Omental fat pad (tissue), 4 donors: ENCODE results near the gene OR56B1. TPM values are rescaled to one million over a fixed set of nuclear protein-coding genes. Genes with fewer than 3 reads are reported as not detected.

Experiments used
- ATAC-seq: fragments of 150-250 bp; one replicate; pipeline ENCODE4 v1.9.1; 2016; ENCODE audit warnings: mild to moderate bottlenecking, moderate library complexity; ENCODE audit not compliant: low FRiP score
- DNase-seq: peaks from one replicate; pipeline ENCODE4 v3.0.0-alpha.2; 2019; ENCODE audit warnings: low spot score
- total RNA-seq, 4 donors: library from RNA; depleted of rRNA; stranded (reverse); fragments of >200 nt; gene quantifications; one replicate each; pipeline ENCODE4 v1.1.0, GENCODE V29; 2016
- TF ChIP-seq, protein P1 (sequence below), 3 donors: fragments of 450-650 bp; IDR thresholded peaks; one replicate each; pipeline ENCODE4 v1.5.1; 2016 to 2017; ENCODE audit warnings: antibody characterized with exemption in 3 of 3, mild to moderate bottlenecking in 3 of 3, moderate library complexity in 2 of 3

The OR56B1 gene
- total RNA-seq, 4 donors from 2014 or later, result 0.47 TPM; not detected in 3

- TF ChIP-seq, protein P1, sequence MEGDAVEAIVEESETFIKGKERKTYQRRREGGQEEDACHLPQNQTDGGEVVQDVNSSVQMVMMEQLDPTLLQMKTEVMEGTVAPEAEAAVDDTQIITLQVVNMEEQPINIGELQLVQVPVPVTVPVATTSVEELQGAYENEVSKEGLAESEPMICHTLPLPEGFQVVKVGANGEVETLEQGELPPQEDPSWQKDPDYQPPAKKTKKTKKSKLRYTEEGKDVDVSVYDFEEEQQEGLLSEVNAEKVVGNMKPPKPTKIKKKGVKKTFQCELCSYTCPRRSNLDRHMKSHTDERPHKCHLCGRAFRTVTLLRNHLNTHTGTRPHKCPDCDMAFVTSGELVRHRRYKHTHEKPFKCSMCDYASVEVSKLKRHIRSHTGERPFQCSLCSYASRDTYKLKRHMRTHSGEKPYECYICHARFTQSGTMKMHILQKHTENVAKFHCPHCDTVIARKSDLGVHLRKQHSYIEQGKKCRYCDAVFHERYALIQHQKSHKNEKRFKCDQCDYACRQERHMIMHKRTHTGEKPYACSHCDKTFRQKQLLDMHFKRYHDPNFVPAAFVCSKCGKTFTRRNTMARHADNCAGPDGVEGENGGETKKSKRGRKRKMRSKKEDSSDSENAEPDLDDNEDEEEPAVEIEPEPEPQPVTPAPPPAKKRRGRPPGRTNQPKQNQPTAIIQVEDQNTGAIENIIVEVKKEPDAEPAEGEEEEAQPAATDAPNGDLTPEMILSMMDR (IDR thresholded peaks at IDR 0.05), result no peak
- no peak for ATAC-seq
- DNase-seq, result no peak
Observed at GRCh38 chr11:5694642-5695041, 41.6 kb upstream of the OR56B1 start.

DNA sequence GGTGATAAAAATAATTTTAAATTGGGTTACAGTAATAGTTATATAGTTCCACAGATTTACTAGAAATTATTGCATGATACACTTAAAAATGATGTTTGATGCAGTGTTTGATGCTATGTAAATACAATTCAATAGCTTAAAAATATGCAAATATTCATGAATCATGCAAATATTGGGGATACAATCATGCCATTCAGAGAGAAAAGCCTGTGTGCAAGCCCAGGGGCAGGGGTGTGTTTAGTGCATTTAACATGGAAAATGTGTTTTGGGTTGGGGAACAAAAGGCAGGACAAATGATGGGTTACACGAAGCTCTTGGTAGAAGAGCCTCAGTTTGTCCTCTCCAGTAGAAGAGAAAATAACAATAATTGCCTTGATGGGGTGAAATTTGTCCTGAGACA, 40.7 kb upstream of the OR56B1 start:
- TF ChIP-seq, protein P1 (IDR thresholded peaks at IDR 0.05), result no peak
- no peak for DNase-seq
- ATAC-seq, result no peak

GRCh38 chr11:5696210-5696609, 40.0 kb upstream of the OR56B1 start:
- no peak for ATAC-seq
- DNase-seq, result no peak
- TF ChIP-seq, protein P1 (IDR thresholded peaks at IDR 0.05), result no peak

DNA sequence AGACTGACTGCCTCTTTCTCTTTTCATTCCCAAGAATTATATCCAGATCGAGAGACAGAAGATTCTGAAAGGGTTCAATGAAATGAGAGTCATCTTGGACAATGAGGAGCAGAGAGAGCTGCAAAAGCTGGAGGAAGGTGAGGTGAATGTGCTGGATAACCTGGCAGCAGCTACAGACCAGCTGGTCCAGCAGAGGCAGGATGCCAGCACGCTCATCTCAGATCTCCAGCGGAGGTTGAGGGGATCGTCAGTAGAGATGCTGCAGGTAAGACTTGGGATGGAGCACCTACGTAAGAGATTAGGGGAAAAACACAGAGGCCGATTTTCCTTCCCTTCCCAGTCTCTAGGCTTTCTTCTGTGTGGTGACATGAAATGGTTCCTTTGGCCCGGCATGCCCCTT, 38.0 kb upstream of the OR56B1 start:
- DNase-seq (no peak), ATAC-seq (no peak)
- TF ChIP-seq, protein P1 (IDR thresholded peaks at IDR 0.05), result no peak

- no peak for ATAC-seq
- DNase-seq, result no peak
- TF ChIP-seq, protein P1 (IDR thresholded peaks at IDR 0.05), result no peak
Observed at GRCh38 chr11:5700421-5701054, 35.7 kb upstream of the OR56B1 start.

DNA sequence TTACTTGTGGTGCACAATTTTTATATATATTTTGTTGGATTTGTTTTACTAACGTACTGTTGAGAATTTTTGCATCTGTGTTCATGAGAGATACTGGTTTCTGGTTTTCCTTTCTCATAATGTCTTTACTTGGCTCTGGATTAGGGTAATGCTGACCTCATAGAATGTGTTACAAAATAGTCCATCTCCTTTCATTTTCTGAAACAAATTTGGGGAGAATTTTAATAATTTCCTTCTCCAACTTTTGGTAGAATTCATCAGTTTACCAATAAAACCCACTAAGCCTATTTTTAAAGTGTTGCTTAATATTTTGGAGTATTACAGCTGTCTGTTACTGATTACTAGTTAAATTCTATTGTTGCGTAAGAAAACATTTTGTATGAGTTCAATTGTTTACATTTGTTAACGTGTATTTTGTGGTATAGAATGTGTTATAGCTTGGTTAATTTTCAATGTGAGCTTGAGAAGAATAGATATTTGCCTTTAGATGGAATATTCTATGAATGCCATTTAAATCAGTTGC, 35.1 kb upstream of the OR56B1 start:
- TF ChIP-seq, protein P1 (IDR thresholded peaks at IDR 0.05), result no peak
- DNase-seq, result no peak
- ATAC-seq, result no peak
